Loucy (cell line): ENCODE data around the gene PDGFD.

ENCODE experiments used
- CTCF ChIP-seq: fragments of 200-600 bp; sonication (generic); conservative IDR thresholded peaks from 2 replicates; pipeline ENCODE4 v1.5.1; 2014; ENCODE audit warnings: mild to moderate bottlenecking, antibody characterized with exemption, low read length
- EZH2phosphoT487 ChIP-seq: fragments of 200-600 bp; IDR thresholded peaks from 2 replicates; pipeline ENCODE4 v1.6.1; 2018; ENCODE audit warnings: antibody characterized with exemption, mild to moderate bottlenecking, moderate library complexity, borderline replicate concordance

DNA sequence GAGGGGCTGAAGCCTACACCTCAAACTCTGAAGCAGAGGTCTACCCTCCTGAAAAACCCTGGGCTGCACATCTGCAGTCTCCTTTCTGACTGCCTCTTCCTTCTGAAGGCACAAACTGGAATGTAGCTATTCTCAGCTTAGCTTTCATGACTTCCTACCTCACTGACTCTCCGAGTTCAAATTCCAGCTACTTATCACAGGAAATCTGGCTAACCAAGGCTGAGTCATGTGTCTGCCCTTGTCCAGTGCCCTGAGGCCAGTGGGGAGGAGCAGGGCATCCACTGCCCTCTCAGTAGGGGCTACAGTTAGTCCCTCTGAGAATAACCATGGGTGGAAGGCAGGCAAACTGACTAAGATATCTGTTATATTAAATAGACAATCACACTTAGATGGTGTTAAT, 29.2 kb downstream of the PDGFD start:
- TF ChIP-seq CTCF (no peak), EZH2phosphoT487 (no peak)
